GM10266 (cell line): ENCODE data around the gene FRRS1L.
"Not testable (repeated sequence)": the region's sequence is repeated elsewhere in the genome, so short reads cannot be mapped to it uniquely, and the experiment has no call there.

Source experiments
- DNase-seq: peaks from one replicate; pipeline ENCODE4 v3.0.0; 2012; ENCODE audit errors: extremely low spot score
- CTCF ChIP-seq: IDR thresholded peaks from 2 replicates; pipeline ENCODE4 v1.5.1; 2012; ENCODE audit warnings: mild to moderate bottlenecking, low read depth; ENCODE audit not compliant: control insufficient read depth, insufficient read depth; ENCODE audit errors: missing control alignments

Gene FRRS1L

GRCh38 chr9:109134167-109134578 lies 32.9 kb downstream of the FRRS1L start:
- DNase-seq = no peak
- TF ChIP-seq CTCF = no peak

- no peak for DNase-seq
- TF ChIP-seq CTCF = no peak
These were observed 33.5 kb downstream of the FRRS1L start for GRCh38 chr9:109133533-109133932.

- DNase-seq = no peak
- no peak for TF ChIP-seq CTCF
These were observed 34.5 kb downstream of the FRRS1L start for GRCh38 chr9:109132567-109133021.

GRCh38 chr9:109129470-109130197 lies 37.4 kb downstream of the FRRS1L start:
- no peak for TF ChIP-seq CTCF
- DNase-seq = no peak

- not testable (repeated sequence) for DNase-seq
These were observed 40.4 kb downstream of the FRRS1L start for GRCh38 chr9:109126671-109127070.

- no peak for DNase-seq
- TF ChIP-seq CTCF = no peak
These were observed 42.9 kb downstream of the FRRS1L start for GRCh38 chr9:109124121-109124520.

GRCh38 chr9:109122726-109123621 lies 44.1 kb downstream of the FRRS1L start:
- TF ChIP-seq CTCF = no peak

More at GRCh38 chr9:109122726-109123621, 44.1 kb downstream of the FRRS1L start:
- DNase-seq = peak; percentile 35
